ENCODE measurements around the gene POLR3E.

GRCh38 chr16:22317625-22318024, 20.4 kb downstream of the POLR3E start:
- TF ChIP-seq REST (IDR thresholded peaks at IDR 0.05; ENCODE audit: low read depth) (no peak), CTCF (IDR thresholded peaks at IDR 0.05 in 2 of 3, conservative IDR thresholded peaks at IDR 0.05 in 1 of 3; ENCODE audit: borderline replicate concordance in 1 of 3, insufficient read depth in 1 of 3, low read depth in 2 of 3, low read length in 2 of 3) (no peak), POLR2A (IDR thresholded peaks at IDR 0.05; ENCODE audit: borderline replicate concordance, extremely low read depth, insufficient read depth, insufficient read length) (no peak), SIN3A (IDR thresholded peaks at IDR 0.05; ENCODE audit: low read depth) (no peak)
